ENCODE data around the gene HOXD3. TPM values are rescaled to one million over a fixed set of nuclear protein-coding genes. Genes with fewer than 3 reads are reported as not detected.

The HOXD3 gene
- polyA plus RNA-seq, 3 donors = not detected

DNA sequence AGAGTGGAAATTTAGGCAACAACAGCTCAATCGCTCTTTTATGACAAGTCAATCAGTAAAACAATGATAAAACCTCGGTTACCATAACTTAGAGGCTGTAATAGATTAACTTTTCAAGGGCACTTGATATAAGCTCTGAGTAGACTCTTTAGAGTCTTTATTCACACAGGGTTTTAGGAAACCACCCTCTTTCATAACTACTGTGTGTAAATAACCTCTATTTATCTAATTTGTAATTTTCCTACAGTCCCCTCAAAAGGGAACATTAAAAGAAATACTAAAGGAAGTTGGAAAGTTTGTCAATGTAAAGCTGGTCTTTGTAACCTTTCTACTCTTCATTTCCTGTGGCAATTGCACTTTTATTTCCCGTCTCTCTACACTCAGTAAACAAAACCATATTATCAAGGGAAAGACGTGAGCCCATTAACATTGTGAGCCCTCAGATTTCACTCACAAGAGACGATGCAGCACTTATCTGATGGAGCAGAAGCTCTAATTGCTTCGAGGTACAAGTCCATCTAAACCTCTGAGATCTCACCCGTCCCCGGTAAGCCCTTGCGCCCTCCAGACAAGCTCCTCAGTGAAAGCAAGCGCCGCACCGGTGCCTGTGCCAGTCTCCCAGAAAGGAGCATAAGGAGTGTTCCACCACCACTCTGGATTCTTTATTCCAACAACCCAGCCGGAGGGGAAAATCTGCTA, 30.2 kb downstream of the HOXD3 start:
- intact Hi-C loops (cut with micrococcal nuclease) = no loop called here
- no peak overlapping the region for H3K27ac ChIP-seq (ENCODE audit: low read depth in 1 of 2, low read length in 2 of 2)
- peak overlapping the region; percentile 21 for H2AFZ ChIP-seq (ENCODE audit: insufficient read depth, low read depth, low read length, poor library complexity, severe bottlenecking)
- H3K4me3 ChIP-seq (replicated peaks in 1 of 3; ENCODE audit: low read depth in 2 of 3, low read length in 3 of 3) = peak overlapping the region in 1 of 3 experiments; percentile 62
- Mint-ChIP-seq H3K4me1 (peaks cover 20% of the 10 kb centered on the region), H3K36me3 (peaks cover 6% of the 10 kb centered on the region in 2 donors), H3K27me3 (ENCODE audit: low read depth in 3 of 3) (peaks cover 88 to 97% (median 89%) of the 10 kb centered on the region in 3 donors), H3K9me3 (peaks cover 0 to 28% (median 19%) of the 10 kb centered on the region in 7 donors), H3K27ac (no peak overlapping the region), H3K4me3 (peak overlapping the region; percentile 81 to 93)
- TF ChIP-seq, protein P1, sequence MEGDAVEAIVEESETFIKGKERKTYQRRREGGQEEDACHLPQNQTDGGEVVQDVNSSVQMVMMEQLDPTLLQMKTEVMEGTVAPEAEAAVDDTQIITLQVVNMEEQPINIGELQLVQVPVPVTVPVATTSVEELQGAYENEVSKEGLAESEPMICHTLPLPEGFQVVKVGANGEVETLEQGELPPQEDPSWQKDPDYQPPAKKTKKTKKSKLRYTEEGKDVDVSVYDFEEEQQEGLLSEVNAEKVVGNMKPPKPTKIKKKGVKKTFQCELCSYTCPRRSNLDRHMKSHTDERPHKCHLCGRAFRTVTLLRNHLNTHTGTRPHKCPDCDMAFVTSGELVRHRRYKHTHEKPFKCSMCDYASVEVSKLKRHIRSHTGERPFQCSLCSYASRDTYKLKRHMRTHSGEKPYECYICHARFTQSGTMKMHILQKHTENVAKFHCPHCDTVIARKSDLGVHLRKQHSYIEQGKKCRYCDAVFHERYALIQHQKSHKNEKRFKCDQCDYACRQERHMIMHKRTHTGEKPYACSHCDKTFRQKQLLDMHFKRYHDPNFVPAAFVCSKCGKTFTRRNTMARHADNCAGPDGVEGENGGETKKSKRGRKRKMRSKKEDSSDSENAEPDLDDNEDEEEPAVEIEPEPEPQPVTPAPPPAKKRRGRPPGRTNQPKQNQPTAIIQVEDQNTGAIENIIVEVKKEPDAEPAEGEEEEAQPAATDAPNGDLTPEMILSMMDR (IDR thresholded peaks at IDR 0.05) = no peak
- WGBS (ENCODE audit: insufficient coverage) = 4% methylated on average over 8 of the region's 13 CpGs
- H3K9ac ChIP-seq (ENCODE audit: insufficient read depth, low read length, poor library complexity, severe bottlenecking) = no peak overlapping the region
- H3K79me2 ChIP-seq (ENCODE audit: insufficient read depth, low read length) = no peaks in the 10 kb centered on the region
- H3K27me3 ChIP-seq (ENCODE audit: control insufficient read depth in 2 of 2, insufficient read depth in 2 of 2, low read length in 2 of 2) = peaks cover 83 to 97% of the 10 kb centered on the region in 2 donors
- no peaks in the 10 kb centered on the region for H4K20me1 ChIP-seq (ENCODE audit: insufficient read depth, low read length)
- peaks cover 4 to 37% of the 10 kb centered on the region in 2 donors for H3K9me3 ChIP-seq (replicated peaks in 1 of 2; ENCODE audit: control insufficient read depth in 1 of 2, insufficient read depth in 1 of 2, low read length in 2 of 2)
- no peak for DNase-seq
- H3K4me1 ChIP-seq (ENCODE audit: control insufficient read depth in 1 of 2, insufficient read depth in 2 of 2, low read length in 2 of 2) = peaks cover 8 to 23% of the 10 kb centered on the region in 2 donors
- peak overlapping the region; percentile 63 for H3K4me2 ChIP-seq (replicated peaks; ENCODE audit: extremely low read depth, low read length, poor library complexity, severe bottlenecking)
- no peaks in the 10 kb centered on the region for H3K36me3 ChIP-seq (replicated peaks in 1 of 2; ENCODE audit: control insufficient read depth in 1 of 2, insufficient read depth in 2 of 2, low read length in 2 of 2)

GRCh38 chr2:176187899-176188773, 31.0 kb downstream of the HOXD3 start, which contains the start of gene HOXD1:
Gene HOXD1 (plus strand): TSS chr2:176188668. CDS start chr2:176188802, 134 bp downstream.
- peak within 1 kb of the TSS; percentile 41 for H2AFZ ChIP-seq (ENCODE audit: insufficient read depth, low read depth, low read length, poor library complexity, severe bottlenecking)
- H3K4me3 ChIP-seq (replicated peaks in 1 of 3; ENCODE audit: low read depth in 2 of 3, low read length in 3 of 3) = peak within 1 kb of the TSS in 2 of 3 experiments; percentile 6 to 62
- H3K4me2 ChIP-seq (replicated peaks; ENCODE audit: extremely low read depth, low read length, poor library complexity, severe bottlenecking) = peak within 1 kb of the TSS; percentile 63
- Mint-ChIP-seq H3K4me1 (peaks cover 20% of the 10 kb centered on the region), H3K27me3 (ENCODE audit: low read depth in 3 of 3) (peaks cover 89 to 97% (median 90%) of the 10 kb centered on the region in 3 donors), H3K36me3 (peaks cover 6% of the 10 kb centered on the region in 2 donors), H3K9me3 (peaks cover 0 to 28% (median 22%) of the 10 kb centered on the region in 7 donors), H3K4me3 (peak within 1 kb of the TSS; percentile 81 to 93), H3K27ac (no peak within 1 kb of the TSS)
- peaks cover 8 to 23% of the 10 kb centered on the region in 2 donors for H3K4me1 ChIP-seq (ENCODE audit: control insufficient read depth in 1 of 2, insufficient read depth in 2 of 2, low read length in 2 of 2)
- DNase-seq = no peak
- H3K27ac ChIP-seq (ENCODE audit: low read depth in 1 of 2, low read length in 2 of 2) = no peak within 1 kb of the TSS
- H3K36me3 ChIP-seq (replicated peaks in 1 of 2; ENCODE audit: control insufficient read depth in 1 of 2, insufficient read depth in 2 of 2, low read length in 2 of 2) = no peaks in the 10 kb centered on the region
- H3K79me2 ChIP-seq (ENCODE audit: insufficient read depth, low read length) = no peaks in the 10 kb centered on the region
- no peaks in the 10 kb centered on the region for H4K20me1 ChIP-seq (ENCODE audit: insufficient read depth, low read length)
- peaks cover 4 to 37% of the 10 kb centered on the region in 2 donors for H3K9me3 ChIP-seq (replicated peaks in 1 of 2; ENCODE audit: control insufficient read depth in 1 of 2, insufficient read depth in 1 of 2, low read length in 2 of 2)
- TF ChIP-seq, protein P1 (IDR thresholded peaks at IDR 0.05) = no peak
- 1% methylated on average over 63 of the region's 68 CpGs for WGBS (ENCODE audit: insufficient coverage)
- intact Hi-C loops (cut with micrococcal nuclease) = no loop called here
- no peak within 1 kb of the TSS for H3K9ac ChIP-seq (ENCODE audit: insufficient read depth, low read length, poor library complexity, severe bottlenecking)
- H3K27me3 ChIP-seq (ENCODE audit: control insufficient read depth in 2 of 2, insufficient read depth in 2 of 2, low read length in 2 of 2) = peaks cover 83 to 97% of the 10 kb centered on the region in 2 donors

Measured in CD14-positive monocyte (primary cell).